HCT116 (cell line): ENCODE results near the gene LPAR5.

Source experiments
- EZH2 ChIP-seq: fragments of 200-600 bp; sonication (generic); IDR thresholded peaks from 2 replicates; pipeline ENCODE4 v1.6.1; 2017; ENCODE audit warnings: antibody characterized with exemption, mixed run types
- EZH2phosphoT487 ChIP-seq: fragments of 200-600 bp; IDR thresholded peaks from 2 replicates; pipeline ENCODE4 v1.6.1; 2018; ENCODE audit warnings: antibody characterized with exemption, borderline replicate concordance
- JUND ChIP-seq: IDR thresholded peaks from 2 replicates; pipeline ENCODE4 v1.6.1; 2012
- POLR2A ChIP-seq: IDR thresholded peaks from 2 replicates; pipeline ENCODE4 v1.7.0; 2011; ENCODE audit warnings: borderline replicate concordance; ENCODE audit not compliant: insufficient read depth, insufficient read length; ENCODE audit errors: extremely low read depth
- POLR2AphosphoS5 ChIP-seq: IDR thresholded peaks from 2 replicates; pipeline ENCODE4 v1.6.1; 2011; ENCODE audit warnings: mild to moderate bottlenecking, low read depth, low read length, moderate library complexity
- RAD21 ChIP-seq: IDR thresholded peaks from 2 replicates; pipeline ENCODE4 v1.6.1; 2012; ENCODE audit warnings: low read depth, mild to moderate bottlenecking
- SRF ChIP-seq: IDR thresholded peaks from 2 replicates; pipeline ENCODE4 v1.6.1; 2012; ENCODE audit warnings: low read depth
- TCF7L2 ChIP-seq: IDR thresholded peaks from 2 replicates; pipeline ENCODE4 v1.7.0; 2011; ENCODE audit warnings: borderline replicate concordance, inconsistent platforms; ENCODE audit not compliant: insufficient read depth, insufficient read length; ENCODE audit errors: extremely low read depth
- YY1 ChIP-seq: IDR thresholded peaks from 2 replicates; pipeline ENCODE4 v1.6.1; 2011; ENCODE audit warnings: low read length, low read depth, moderate library complexity, mild to moderate bottlenecking; ENCODE audit not compliant: insufficient replicate concordance; ENCODE audit errors: extremely low read depth
- ZNF274 ChIP-seq: fragments of 200-500 bp; sonication (Bioruptor generic); IDR thresholded peaks from 2 replicates; pipeline ENCODE4 v1.6.1; 2014; ENCODE audit warnings: mild to moderate bottlenecking, low read depth, low read length, inconsistent platforms
- TF ChIP-seq, protein P1 (sequence below), 3 experiments: fragments of 200-600 bp in 1 of 3; sonication (generic) in 1 of 3; IDR thresholded peaks in 2 of 3; conservative IDR thresholded peaks in 1 of 3; 2 replicates each; pipeline ENCODE4 v1.5.1; 2012 to 2017; ENCODE audit warnings: low read depth in 2 of 3, low read length in 2 of 3, antibody characterized with exemption in 1 of 3, borderline replicate concordance in 1 of 3, control low read depth in 1 of 3, mild to moderate bottlenecking in 1 of 3, mixed read lengths in 1 of 3, mixed run types in 1 of 3, moderate library complexity in 1 of 3; ENCODE audit not compliant: insufficient read depth in 1 of 3
- TF ChIP-seq, protein P2 (sequence below): IDR thresholded peaks from 2 replicates; pipeline ENCODE4 v1.6.1; 2012
- TF ChIP-seq, protein P3 (sequence below): IDR thresholded peaks from 2 replicates; pipeline ENCODE4 v1.6.1; 2011; ENCODE audit warnings: mild to moderate bottlenecking, low read length, moderate library complexity; ENCODE audit not compliant: insufficient replicate concordance; ENCODE audit errors: extremely low read depth
- TF ChIP-seq, protein P4 (sequence below): IDR thresholded peaks from 2 replicates; pipeline ENCODE4 v1.6.1; 2012

DNA sequence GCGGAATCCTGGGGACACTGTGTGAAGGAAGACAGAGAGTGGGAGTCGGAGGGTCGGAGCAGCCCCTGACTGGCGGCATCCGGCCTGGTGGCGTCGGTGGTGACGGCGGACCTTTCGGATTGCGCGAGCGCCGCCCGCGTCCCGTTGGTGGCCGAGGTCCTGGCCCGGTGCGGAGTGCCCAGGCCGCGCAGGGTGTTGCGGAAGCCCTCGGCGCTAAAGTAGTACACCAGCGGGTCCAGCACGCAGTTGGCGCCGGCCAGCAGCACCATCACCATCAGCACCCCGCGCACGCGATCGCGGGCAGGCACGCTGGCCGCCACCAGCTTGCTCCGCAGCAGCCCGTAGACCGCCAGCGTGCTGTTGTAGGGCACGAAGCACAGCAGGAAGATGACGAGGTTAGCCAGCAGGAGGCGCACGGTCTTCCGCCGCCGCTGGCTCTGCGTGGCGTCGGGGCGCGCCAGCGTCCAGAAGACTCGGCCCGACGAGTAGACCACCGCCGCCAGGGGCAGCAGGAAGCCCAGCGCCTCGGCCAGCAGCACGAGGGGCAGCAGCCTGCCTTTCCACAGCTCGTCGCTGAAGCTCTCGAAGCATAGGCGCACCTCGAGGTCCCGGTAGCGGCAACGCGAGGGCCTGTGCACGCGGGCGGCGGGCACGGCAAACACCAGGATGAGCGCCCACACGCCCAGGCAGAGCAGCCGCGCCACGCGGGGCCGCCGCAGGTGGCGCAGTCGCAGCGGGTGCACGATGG, 15.4 kb downstream of the LPAR5 start:
- TF ChIP-seq ZNF274, result no peak
- TF ChIP-seq, protein P1, sequence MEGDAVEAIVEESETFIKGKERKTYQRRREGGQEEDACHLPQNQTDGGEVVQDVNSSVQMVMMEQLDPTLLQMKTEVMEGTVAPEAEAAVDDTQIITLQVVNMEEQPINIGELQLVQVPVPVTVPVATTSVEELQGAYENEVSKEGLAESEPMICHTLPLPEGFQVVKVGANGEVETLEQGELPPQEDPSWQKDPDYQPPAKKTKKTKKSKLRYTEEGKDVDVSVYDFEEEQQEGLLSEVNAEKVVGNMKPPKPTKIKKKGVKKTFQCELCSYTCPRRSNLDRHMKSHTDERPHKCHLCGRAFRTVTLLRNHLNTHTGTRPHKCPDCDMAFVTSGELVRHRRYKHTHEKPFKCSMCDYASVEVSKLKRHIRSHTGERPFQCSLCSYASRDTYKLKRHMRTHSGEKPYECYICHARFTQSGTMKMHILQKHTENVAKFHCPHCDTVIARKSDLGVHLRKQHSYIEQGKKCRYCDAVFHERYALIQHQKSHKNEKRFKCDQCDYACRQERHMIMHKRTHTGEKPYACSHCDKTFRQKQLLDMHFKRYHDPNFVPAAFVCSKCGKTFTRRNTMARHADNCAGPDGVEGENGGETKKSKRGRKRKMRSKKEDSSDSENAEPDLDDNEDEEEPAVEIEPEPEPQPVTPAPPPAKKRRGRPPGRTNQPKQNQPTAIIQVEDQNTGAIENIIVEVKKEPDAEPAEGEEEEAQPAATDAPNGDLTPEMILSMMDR (IDR thresholded peaks at IDR 0.05 in 2 of 3, conservative IDR thresholded peaks at IDR 0.05 in 1 of 3; ENCODE audit: borderline replicate concordance in 1 of 3, insufficient read depth in 1 of 3, low read depth in 2 of 3, low read length in 2 of 3), result peak in 1 of 3 experiments; percentile 21; a peak in 2 of 6 replicates
- TF ChIP-seq POLR2A, result no peak
- no peak for TF ChIP-seq POLR2AphosphoS5
- TF ChIP-seq, protein P2, sequence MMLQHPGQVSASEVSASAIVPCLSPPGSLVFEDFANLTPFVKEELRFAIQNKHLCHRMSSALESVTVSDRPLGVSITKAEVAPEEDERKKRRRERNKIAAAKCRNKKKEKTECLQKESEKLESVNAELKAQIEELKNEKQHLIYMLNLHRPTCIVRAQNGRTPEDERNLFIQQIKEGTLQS, result no peak
- TF ChIP-seq, protein P3, sequence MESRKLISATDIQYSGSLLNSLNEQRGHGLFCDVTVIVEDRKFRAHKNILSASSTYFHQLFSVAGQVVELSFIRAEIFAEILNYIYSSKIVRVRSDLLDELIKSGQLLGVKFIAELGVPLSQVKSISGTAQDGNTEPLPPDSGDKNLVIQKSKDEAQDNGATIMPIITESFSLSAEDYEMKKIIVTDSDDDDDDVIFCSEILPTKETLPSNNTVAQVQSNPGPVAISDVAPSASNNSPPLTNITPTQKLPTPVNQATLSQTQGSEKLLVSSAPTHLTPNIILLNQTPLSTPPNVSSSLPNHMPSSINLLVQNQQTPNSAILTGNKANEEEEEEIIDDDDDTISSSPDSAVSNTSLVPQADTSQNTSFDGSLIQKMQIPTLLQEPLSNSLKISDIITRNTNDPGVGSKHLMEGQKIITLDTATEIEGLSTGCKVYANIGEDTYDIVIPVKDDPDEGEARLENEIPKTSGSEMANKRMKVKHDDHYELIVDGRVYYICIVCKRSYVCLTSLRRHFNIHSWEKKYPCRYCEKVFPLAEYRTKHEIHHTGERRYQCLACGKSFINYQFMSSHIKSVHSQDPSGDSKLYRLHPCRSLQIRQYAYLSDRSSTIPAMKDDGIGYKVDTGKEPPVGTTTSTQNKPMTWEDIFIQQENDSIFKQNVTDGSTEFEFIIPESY, result no peak
- no peak for TF ChIP-seq SRF
- TF ChIP-seq, protein P4, sequence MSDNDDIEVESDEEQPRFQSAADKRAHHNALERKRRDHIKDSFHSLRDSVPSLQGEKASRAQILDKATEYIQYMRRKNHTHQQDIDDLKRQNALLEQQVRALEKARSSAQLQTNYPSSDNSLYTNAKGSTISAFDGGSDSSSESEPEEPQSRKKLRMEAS, result no peak
- TF ChIP-seq EZH2, result no peak
- TF ChIP-seq EZH2phosphoT487, result no peak
- TF ChIP-seq TCF7L2, result no peak
- TF ChIP-seq YY1, result no peak
- TF ChIP-seq RAD21, result no peak
- TF ChIP-seq JUND, result no peak
